ENCODE results near the gene ZNF335.

Gene ZNF335

DNA sequence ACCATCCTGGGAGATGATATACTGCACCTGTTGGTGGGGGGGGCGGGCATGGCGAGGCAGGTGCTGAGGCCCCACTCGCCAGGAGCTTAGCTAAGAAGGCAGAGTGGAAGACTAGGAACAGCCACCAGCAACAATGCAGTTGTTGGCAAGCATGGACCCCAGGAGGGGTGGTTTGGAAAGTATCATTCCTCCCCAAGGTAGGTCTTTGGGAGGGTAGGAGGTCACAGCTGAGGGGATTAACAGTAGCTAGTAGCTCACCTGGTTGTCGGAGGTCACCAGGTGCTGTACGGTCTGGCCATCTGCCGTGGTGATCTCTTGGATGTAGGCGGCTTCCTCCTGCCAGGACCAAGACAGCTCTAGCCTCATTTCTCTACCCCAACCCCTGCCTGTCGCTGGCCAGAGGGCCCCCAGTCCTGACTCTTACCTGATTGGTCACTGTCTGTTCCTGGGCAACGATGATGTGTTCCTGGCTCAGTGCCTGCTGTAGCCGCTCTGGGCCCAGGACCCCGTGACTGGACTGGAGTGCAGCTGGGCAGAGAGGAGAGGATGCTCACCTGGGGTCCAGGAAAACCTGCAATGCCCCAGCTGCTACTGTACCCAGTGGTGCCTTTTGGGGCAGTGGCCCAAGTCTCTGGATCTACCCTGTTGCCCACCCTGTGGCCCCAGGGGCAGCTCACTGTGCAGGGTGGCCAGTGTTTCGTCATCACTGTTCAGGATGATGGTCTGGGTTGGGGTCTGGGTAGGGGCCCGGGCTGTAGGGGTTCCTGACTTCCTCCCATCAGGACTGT, 22.3 kb downstream of the ZNF335 start:
- DNase-seq (ENCODE audit: low read depth) = no peak

GRCh38 chr20:45948742-45949541, 23.1 kb downstream of the ZNF335 start:
- DNase-seq (ENCODE audit: low read depth) = no peak

- DNase-seq (ENCODE audit: low read depth) = no peak
These were observed 23.7 kb downstream of the ZNF335 start for GRCh38 chr20:45948261-45948733.

DNA sequence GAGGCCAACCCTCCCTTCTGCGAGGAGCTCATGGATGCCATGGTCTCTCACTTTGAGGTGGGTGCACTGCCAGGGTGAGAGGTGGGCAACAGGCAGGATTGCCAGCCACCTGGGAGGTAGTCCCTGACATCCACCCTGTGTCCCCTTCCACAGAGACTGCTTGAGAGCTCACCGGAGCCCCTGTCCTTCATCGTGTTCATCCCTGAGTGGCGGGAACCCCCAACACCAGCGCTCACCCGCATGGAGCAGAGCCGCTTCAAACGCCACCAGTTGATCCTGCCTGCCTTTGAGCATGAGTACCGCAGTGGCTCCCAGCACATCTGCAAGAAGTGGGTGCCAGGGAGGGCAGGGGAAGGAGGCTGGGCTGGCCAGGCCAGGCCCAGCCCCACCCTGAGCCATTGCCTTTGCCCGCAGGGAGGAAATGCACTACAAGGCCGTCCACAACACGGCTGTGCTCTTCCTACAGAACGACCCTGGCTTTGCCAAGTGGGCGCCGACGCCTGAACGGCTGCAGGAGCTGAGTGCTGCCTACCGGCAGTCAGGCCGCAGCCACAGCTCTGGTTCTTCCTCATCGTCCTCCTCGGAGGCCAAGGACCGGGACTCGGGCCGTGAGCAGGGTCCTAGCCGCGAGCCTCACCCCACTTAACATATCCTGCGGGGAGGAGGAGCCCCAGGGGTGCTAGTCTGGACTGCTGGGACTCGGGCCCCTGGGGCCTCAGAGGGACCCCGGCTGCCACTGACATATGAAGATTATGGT, 24.7 kb downstream of the ZNF335 start:
- no peak for DNase-seq (ENCODE audit: low read depth)

- no peak for DNase-seq (ENCODE audit: low read depth)
These were observed 25.6 kb downstream of the ZNF335 start for GRCh38 chr20:45946149-45946970.

DNA sequence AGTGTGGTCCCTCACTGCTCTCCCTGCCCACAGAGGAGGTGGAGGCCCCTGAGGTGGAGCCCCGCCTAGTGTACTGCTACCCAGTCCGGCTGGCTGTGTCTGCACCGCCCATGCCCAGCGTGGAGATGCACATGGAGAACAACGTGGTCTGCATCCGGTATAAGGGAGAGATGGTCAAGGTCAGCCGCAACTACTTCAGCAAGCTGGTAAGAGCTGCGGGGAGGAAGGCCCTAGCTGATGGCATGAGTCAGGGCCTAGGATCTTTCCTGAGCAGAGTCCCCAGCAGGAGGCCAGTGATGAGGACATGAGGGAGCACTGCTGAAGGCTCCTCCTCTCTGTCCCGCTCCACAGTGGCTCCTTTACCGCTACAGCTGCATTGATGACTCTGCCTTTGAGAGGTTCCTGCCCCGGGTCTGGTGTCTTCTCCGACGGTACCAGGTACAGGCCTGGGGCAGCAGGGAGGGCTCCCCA, 26.3 kb downstream of the ZNF335 start:
- no peak for DNase-seq (ENCODE audit: low read depth)

DNA sequence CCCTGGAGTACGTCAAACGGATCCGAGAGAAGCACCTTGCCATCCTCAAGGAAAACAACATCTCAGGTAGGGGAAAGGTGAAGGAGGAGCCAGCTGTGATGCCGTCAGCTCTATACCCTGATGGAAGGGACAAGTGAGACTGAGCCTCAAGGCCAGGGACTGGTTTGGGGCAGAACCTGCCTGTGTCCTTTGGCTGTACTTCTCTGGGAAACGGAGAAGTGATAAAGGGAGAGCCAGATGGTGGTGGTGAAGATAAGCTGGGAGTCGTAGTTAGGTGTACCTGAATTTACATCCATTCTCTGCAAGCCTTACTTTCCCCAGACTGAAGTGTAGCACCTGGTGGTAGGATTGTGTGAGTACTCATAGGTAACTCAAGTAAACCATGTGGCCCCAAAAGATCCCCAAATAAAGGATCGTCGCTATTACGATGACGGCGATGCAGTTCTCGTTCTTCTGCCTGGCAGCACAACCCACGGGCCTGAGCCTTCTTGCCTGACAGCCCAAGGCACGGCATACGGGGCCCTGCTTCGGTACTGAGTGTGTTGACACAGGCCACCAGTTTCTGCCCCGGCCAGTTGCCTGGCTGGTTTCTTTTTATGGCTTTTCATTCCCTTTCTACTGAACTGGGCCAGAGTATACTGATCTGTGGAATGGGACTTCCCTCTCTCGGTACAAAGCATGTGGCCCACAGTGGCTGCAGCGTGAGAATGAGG, 26.9 kb downstream of the ZNF335 start:
- no peak for DNase-seq (ENCODE audit: low read depth)

DNA sequence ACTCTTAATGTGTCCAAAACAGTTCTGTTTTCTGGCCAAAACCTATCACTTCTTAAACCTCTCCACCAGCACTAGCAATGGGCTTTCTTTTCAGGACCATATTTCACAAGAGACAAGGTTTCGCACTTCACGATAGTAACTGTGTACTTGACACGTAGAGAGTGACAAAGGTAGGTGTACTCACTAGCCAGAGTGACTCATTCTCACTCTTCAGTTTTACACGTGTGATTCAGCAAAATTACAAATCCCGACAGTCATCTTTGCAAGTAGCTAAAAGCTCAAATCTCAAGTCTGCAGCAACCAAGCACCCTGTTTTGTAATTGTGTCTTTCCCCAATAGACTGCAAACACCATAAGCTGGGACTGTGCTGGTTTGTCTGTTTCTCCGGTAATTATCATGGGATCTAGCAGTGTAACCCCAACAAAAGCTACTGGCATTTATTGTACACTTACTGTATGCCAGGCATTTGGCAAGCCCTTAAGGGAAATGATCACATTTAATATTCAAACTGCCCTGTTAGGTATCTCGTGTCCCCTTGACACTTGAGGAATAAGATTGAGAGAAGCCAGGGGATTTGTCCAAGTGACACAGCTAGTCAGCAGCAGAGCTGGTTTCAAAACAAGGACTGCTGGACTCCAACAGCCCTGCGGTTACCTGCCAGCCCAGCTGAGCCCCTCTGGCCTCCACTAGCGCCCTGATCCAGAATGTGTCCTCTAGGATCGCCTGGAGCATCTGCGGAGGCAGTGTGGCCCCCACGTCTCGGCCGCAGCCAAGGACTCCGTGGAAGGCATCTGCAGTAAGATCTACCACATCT, 27.6 kb downstream of the ZNF335 start:
- DNase-seq (ENCODE audit: low read depth) = no peak

DNA sequence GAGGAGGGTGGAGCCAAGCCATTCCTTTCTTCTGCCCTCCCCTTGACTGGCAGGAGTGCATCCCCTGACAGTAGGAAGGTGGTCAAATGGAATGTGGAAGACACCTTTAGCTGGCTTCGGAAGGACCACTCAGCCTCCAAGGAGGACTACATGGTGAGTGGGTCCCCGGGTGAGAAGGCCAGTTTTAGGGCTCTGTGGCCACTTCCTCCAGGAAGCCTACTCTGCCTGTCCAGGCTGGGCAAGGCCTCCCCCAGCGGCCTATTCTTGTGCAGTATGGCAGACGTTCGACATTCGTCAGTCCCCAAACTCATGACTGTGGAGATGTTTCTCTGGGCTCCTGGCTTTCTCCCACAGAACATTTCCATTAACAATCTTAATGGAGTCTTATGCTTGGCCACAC, 28.4 kb downstream of the ZNF335 start:
- no peak for DNase-seq (ENCODE audit: low read depth)

- DNase-seq (ENCODE audit: low read depth) = no peak
These were observed 31.5 kb downstream of the ZNF335 start for GRCh38 chr20:45940469-45940868.

- DNase-seq (ENCODE audit: low read depth) = no peak
These were observed 31.9 kb downstream of the ZNF335 start for GRCh38 chr20:45940053-45940452.

DNA sequence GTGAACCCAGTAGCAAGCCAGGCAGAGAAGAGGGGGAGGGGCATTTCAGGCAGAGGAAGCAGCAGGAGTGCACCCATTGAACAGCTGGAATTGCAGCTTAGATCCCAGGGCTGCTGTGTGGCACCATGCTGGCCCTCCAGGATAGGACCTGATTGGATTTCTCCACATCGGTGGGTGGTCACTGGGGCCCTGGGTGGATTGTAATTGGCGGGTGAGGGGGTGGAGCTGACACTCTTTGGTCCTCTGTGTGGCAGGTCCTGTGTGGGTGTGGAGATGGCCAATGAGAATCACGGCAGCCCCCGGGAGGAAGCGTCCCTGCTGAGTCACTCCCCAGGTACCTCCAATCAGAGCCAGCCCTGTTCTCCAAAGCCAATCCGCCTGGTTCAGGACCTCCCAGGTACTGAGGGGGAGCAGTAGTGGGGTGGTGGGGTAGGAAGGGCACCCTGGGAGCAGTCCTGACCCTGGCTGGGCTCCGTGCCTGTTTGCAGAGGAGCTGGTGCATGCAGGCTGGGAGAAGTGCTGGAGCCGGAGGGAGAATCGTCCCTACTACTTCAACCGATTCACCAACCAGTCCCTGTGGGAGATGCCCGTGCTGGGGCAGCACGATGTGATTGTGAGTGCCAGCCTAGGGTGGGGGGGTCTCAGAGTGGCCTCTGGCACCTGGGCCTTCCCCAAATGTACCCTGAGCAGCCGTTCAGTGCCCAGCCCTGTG, 33.1 kb downstream of the ZNF335 start:
- no peak for DNase-seq (ENCODE audit: low read depth)

DNA sequence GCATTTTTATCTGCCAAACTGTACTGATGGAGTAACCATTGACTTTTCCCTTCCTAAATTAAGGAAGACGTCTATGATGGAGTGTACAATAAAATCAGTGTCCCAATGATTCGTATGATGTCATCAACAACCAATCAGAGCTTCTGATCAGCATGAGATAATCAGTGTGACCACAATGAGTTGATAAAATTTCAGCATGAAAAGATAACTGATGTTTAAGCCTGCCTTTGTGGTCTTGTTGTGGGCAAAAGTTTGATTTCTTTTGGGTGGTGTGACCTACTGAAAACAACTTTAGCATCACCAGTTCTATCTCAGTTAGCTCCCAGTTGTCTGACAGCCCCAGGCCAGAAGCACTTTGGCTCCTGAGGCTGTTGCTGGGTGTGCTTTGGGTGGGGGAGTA, 34.2 kb downstream of the ZNF335 start:
- DNase-seq (ENCODE audit: low read depth) = no peak

DNA sequence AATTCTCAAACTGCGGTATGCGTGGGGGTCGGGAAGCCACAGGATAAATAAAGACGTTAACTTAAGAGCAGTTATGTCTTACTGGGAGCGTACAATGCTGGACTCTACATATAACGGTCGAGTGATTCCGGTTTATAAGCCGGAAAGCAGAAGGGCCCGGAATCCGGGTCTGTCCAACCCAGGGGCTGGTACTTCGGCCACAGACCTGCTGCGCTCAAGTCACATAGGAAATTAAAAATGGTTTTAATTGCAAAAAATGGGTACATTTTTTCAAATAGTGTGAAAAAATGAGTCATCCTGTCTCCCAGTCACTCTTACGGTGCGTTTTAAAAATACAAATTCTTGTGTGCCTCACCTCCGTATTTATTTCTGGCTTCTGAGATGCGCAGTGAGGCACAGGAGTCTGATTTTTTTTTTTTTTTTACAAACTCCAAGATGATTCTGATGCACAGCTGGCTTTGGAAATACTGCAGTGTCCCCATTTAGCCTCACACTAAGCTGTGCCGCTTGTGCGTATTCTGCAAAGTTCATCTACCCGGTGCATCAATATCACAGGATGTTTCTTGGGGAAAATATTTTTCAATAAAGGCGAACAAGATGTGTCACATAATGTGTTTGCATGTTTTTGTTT, 36.5 kb downstream of the ZNF335 start:
- DNase-seq (ENCODE audit: low read depth) = no peak

DNA sequence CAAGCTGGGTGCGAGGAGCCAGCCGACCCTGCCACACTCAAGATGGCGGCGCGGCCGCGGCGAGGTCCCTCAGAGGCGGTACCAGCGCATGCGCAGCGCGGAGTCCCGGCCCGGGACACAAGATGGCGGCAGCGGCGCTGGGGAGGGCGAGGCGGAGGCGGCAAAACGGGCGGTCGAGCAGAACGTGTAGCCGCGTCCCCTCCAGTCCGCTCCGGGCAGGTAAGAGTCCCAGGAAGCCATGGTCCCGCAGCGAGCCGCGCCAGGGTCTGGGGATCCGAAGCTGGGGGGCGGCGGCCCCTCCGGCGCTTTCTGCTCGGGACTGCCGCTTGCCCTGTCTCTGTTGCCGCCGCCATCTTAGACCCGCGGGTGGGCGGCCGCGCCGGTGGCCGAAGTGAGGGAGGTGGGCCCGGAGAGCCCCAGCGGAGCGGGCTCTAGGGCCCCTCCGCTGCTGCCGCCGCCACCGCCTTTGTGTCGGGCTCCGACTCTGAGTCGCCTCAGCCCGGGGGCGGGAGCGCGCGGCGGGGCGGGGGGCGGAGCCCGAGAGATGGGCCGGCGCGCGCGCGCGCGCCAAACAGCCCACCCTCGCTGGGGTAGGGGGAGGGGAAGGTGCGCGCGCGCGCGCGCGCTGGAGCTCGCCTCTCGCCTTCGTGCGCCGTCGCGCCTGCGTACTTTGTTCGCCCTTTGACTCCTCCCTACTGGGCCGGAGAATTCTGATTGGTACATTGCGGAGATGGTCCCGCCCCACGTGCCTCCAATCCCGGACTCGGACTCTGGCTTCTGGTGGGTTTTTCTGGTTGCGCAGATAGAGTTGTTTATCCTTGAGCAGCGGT, 37.2 kb downstream of the ZNF335 start, which contains the start of gene PCIF1:
TSS of gene PCIF1 (plus strand) at position 98 of the 830 bp plus-strand sequence. CDS start 4,317 bp downstream, outside the sequence.
- DNase-seq (ENCODE audit: low read depth) = peak; percentile 83

- no peak for DNase-seq (ENCODE audit: low read depth)
These were observed 37.9 kb downstream of the ZNF335 start for GRCh38 chr20:45934046-45934585.

GRCh38 chr20:45933266-45934045, 38.5 kb downstream of the ZNF335 start:
- DNase-seq (ENCODE audit: low read depth) = no peak
